Endothelial cell of umbilical vein (primary cell): Measurements from ENCODE around the gene SLC23A3. TPM values are rescaled to one million over a fixed set of nuclear protein-coding genes. Genes with fewer than 3 reads are reported as not detected.

ENCODE experiments used
- BruUV-seq: library from RNA; stranded (reverse); fragments of 400-500 nt; replicated peaks from 2 replicates; lab custom pipeline; 2021; lab: Mats Ljungman, UMichigan
- CTCF ChIA-PET: fragments of 300-600, 350-600 bp; sonication (Branson Sonifier 250); formaldehyde crosslinking; loops from one replicate; lab custom pipeline; 2021; ENCODE audit warnings: antibody characterized with exemption, inconsistent platforms; lab: Charles Lee
- POLR2A ChIA-PET: fragments of 300-600, 350-600 bp; sonication (Branson Sonifier 250); formaldehyde crosslinking; loops from one replicate; lab custom pipeline; 2021; ENCODE audit warnings: antibody characterized with exemption, inconsistent platforms; lab: Charles Lee
- DNase-seq: peaks from one replicate; pipeline ENCODE4 v3.0.0-alpha.2; 2011; ENCODE audit warnings: low read depth, low spot score
- FAIRE-seq: peaks from 2 replicates; lab custom pipeline; 2011; peaks lifted over from hg19 to GRCh38; lab: Jason Lieb, UNC
- H2AFZ ChIP-seq: 2 replicates; pipeline ENCODE4 v1.6.0; 2012; ENCODE audit warnings: low read depth, low read length, control low read depth, inconsistent platforms
- H3K27ac ChIP-seq: 2 replicates; pipeline ENCODE4 v1.5.1; 2011; ENCODE audit warnings: low read depth, mild to moderate bottlenecking, control low read depth, low read length, moderate library complexity; ENCODE audit not compliant: insufficient read depth
- H3K27me3 ChIP-seq, 2 experiments: 2 replicates each; pipeline versions ENCODE4 v1.6.0 to v1.6.1; 2011; ENCODE audit warnings: low read length in 2 of 2, mixed read lengths in 1 of 2; ENCODE audit not compliant: control insufficient read depth in 2 of 2, insufficient read depth in 2 of 2
- H3K36me3 ChIP-seq, 2 experiments: 2 replicates in 1 of 2; 3 replicates in 1 of 2; pipeline ENCODE4 v1.5.1; 2011; ENCODE audit warnings: low read length in 2 of 2, mild to moderate bottlenecking in 1 of 2, moderate library complexity in 1 of 2; ENCODE audit not compliant: control insufficient read depth in 2 of 2, insufficient read depth in 2 of 2; ENCODE audit errors: extremely low read depth in 1 of 2
- H3K4me1 ChIP-seq: 3 replicates; pipeline ENCODE4 v1.5.1; 2011; ENCODE audit warnings: mild to moderate bottlenecking, low read length; ENCODE audit not compliant: control insufficient read depth, insufficient read depth; ENCODE audit errors: extremely low read depth
- H3K4me2 ChIP-seq: 2 replicates; pipeline ENCODE4 v1.6.1; 2011; ENCODE audit warnings: low read length, control low read depth, mixed read lengths; ENCODE audit not compliant: insufficient read depth
- H3K4me3 ChIP-seq, 3 experiments: fragments of 200-600 bp in 1 of 3; sonication (generic), shearing (Covaris generic) in 1 of 3; replicated peaks in 1 of 3; 2 replicates each; pipeline ENCODE4 v1.5.1; 2011 to 2016; ENCODE audit warnings: control low read depth in 3 of 3, low read length in 3 of 3, mild to moderate bottlenecking in 2 of 3, inconsistent platforms in 1 of 3, low read depth in 1 of 3, moderate library complexity in 1 of 3; ENCODE audit not compliant: insufficient read depth in 1 of 3
- H3K79me2 ChIP-seq: 2 replicates; pipeline ENCODE4 v1.6.0; 2012; ENCODE audit warnings: low read length, inconsistent platforms; ENCODE audit not compliant: control insufficient read depth, insufficient read depth
- H3K9ac ChIP-seq: replicated peaks from 2 replicates; pipeline ENCODE3; 2011; ENCODE audit warnings: low read length, control low read depth; ENCODE audit not compliant: insufficient read depth; ENCODE audit errors: extremely low read depth
- H3K9me1 ChIP-seq: replicated peaks from 3 replicates; pipeline ENCODE4 v1.6.0; 2011; ENCODE audit warnings: mild to moderate bottlenecking, low read length; ENCODE audit not compliant: control insufficient read depth, insufficient read depth; ENCODE audit errors: extremely low read depth
- H3K9me3 ChIP-seq: replicated peaks from 2 replicates; pipeline ENCODE4 v1.5.1; 2012; ENCODE audit warnings: low read length, inconsistent platforms; ENCODE audit not compliant: control insufficient read depth, insufficient read depth
- H4K20me1 ChIP-seq: replicated peaks from 2 replicates; pipeline ENCODE3; 2011; ENCODE audit warnings: mild to moderate bottlenecking, low read length; ENCODE audit not compliant: control insufficient read depth, insufficient read depth; ENCODE audit errors: extremely low read depth
- CTCF ChIP-seq, 2 donors: IDR thresholded peaks; 1 replicate in 1 of 2; 2 replicates in 1 of 2; pipeline ENCODE4 v1.5.1; 2011; ENCODE audit warnings: low read length in 2 of 2, mild to moderate bottlenecking in 2 of 2, moderate library complexity in 2 of 2, control low read depth in 1 of 2, inconsistent platforms in 1 of 2, low read depth in 1 of 2; ENCODE audit not compliant: insufficient read depth in 1 of 2; ENCODE audit errors: extremely low read depth in 1 of 2
- EZH2 ChIP-seq: IDR thresholded peaks from 2 replicates; pipeline ENCODE4 v1.6.1; 2012; ENCODE audit warnings: borderline replicate concordance, low read depth, mild to moderate bottlenecking, moderate library complexity, low read length, inconsistent platforms; ENCODE audit not compliant: severe bottlenecking
- JUN ChIP-seq: IDR thresholded peaks from 2 replicates; pipeline ENCODE4 v1.6.1; 2011; ENCODE audit warnings: borderline replicate concordance, low read depth; ENCODE audit not compliant: insufficient read length, insufficient read depth
- dilution Hi-C: fragments of 300-500 bp; cut with MboI; formaldehyde crosslinking; loops from one replicate; pipeline ENCODE4 v1.15.0; 2019; ENCODE audit warnings: low sequenced_read_pairs; ENCODE audit not compliant: extremely low pct_ligation_motif_present
- intact Hi-C: fragments of 100-400 bp; cut with micrococcal nuclease; formaldehyde crosslinking; loops from one replicate; pipeline ENCODE4 v1.10.0; 2022
- polyA plus RNA-seq, 4 experiments: library from polyadenylated mRNA; depleted of rRNA in 3 of 4; stranded (reverse) in 3 of 4; unstranded in 1 of 4; fragments of >200 nt; gene quantifications; 2 replicates each; pipeline versions ENCODE4 v1.2.1 to v1.2.3, GENCODE V29; 2011 to 2012; ENCODE audit warnings: missing spikeins in 1 of 4
- total RNA-seq: library from RNA; stranded (reverse); gene quantifications from 2 replicates; pipeline ENCODE4 v1.2.3, GENCODE V29; 2021

SLC23A3 gene
- total and polyA plus RNA-seq, 2 donors (not counting 3 experiments of a cell fraction or from before 2014, with no cell fraction given) = 2.7 to 7.1 TPM

- DNase-seq (no peak), FAIRE-seq (no peak)
- Histone ChIP-seq H3K36me3 (peaks cover 2 to 3% of the 10 kb centered on the region in 2 experiments), H3K79me2 (no peaks in the 10 kb centered on the region), H3K4me1 (peaks cover 10% of the 10 kb centered on the region), H3K4me3 (peak overlapping the region in 1 of 3 experiments; percentile 16), H3K27me3 (no peaks in the 10 kb centered on the region), H3K9me3 (no peaks in the 10 kb centered on the region), H3K4me2 (peak overlapping the region; percentile 37), H3K27ac (no peak overlapping the region), H3K9ac (no peak overlapping the region), H2AFZ (peak overlapping the region; percentile 12), H3K9me1 (no peaks in the 10 kb centered on the region), H4K20me1 (no peaks in the 10 kb centered on the region)
- TF ChIP-seq CTCF (IDR thresholded peaks at IDR 0.05; ENCODE audit: extremely low read depth in 1 of 2, insufficient read depth in 1 of 2, low read depth in 1 of 2, low read length in 2 of 2) = no peak
- TF ChIP-seq JUN = no peak
- no peak for TF ChIP-seq EZH2
- no TSS peak for BruUV-seq
- dilution Hi-C loops (no loop called here), intact Hi-C loops (loop anchor here (2.0 kb wide), 1 partner anchor 58 kb away; the partner anchor contains the start of gene ABCB6)
- CTCF ChIA-PET = no interaction called here
- POLR2A ChIA-PET = no interaction called here
Measured at GRCh38 chr2:219161097-219161496, 8.7 kb downstream of the SLC23A3 start.
